VCaP (cell line): Measurements from ENCODE around the gene KEL.

Experiments
- H3K27ac ChIP-seq: fragments of 450-650 bp; 2 replicates; pipeline ENCODE4 v1.5.1; 2017
- CTCF ChIP-seq: fragments of 450-650 bp; conservative IDR thresholded peaks from 2 replicates; pipeline ENCODE4 v1.5.1; 2017; ENCODE audit warnings: mild to moderate bottlenecking, moderate library complexity

The KEL gene

DNA sequence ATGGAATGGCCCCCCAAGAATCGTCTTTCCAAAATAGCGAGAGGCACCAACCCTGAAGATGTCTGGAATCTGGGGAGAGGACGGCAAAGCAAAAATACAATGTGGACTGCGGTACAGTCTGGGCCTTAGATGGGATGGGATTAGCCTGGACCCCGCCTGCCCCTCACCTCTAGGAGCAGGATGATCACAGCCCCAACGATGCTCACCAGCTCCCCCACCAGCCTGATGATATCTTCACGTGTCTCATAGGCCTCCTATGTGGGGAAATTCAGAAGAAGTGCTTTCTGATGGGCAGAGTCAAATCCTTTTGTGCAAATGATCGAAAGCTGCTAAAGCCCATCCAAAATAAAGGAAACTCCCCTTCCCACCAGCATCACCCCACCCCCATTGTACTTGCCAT is 46.8 kb downstream of the KEL start:
- no peak for TF ChIP-seq CTCF
- no peak overlapping the region for H3K27ac ChIP-seq

GRCh38 chr7:142914121-142914520 is 48.0 kb downstream of the KEL start:
- no peak for TF ChIP-seq CTCF
- peak overlapping the region; percentile 58 for H3K27ac ChIP-seq

- no peak for TF ChIP-seq CTCF
These were observed 48.6 kb downstream of the KEL start for GRCh38 chr7:142913566-142913965.

DNA sequence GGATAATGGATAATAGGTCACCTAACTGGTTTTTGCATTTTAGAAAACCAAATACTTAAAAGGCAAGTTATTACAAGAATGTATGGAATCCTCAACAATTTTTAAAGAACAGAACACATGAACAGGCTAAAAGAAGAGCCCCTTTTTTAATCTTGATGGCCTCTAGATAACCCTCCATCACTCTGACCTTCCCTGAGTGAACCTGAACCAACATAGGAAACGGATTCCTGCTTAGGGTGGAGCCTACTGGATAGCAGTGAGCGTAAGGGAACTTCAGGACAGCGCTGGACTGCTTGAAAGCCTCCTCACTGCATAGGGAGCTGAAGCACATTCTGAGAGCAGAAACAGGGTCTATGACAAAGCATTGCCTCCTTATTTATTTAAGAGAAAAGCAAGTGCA is 49.1 kb downstream of the KEL start:
- peak overlapping the region; percentile 58; the same call in 1 of the 2 replicates for H3K27ac ChIP-seq
- TF ChIP-seq CTCF, result no peak

More at GRCh38 chr7:142913566-142913965, 48.6 kb downstream of the KEL start:
- H3K27ac ChIP-seq, result peak overlapping the region; percentile 58

GRCh38 chr7:142910481-142910880 is 51.7 kb downstream of the KEL start:
- no peak overlapping the region for H3K27ac ChIP-seq
- no peak for TF ChIP-seq CTCF

DNA sequence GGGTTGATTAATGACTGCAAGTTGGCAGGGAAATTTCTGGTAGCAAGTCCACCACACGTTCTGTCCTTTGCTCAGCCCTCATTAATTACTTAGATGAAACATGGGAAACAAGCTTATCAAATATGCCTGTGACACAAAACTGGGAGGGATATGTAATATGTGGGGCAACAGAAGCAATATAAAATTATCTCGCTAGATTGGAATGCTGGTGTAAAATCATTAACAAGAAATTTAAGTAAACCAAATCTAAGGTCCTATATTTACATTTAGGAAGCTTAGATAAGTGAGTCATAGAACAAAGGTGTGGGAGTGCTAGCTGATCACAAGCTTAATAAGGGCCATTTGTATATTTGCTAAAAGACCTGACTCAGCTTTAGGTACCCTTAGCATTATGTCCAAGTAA is 52.1 kb downstream of the KEL start:
- TF ChIP-seq CTCF, result no peak
- no peak overlapping the region for H3K27ac ChIP-seq

DNA sequence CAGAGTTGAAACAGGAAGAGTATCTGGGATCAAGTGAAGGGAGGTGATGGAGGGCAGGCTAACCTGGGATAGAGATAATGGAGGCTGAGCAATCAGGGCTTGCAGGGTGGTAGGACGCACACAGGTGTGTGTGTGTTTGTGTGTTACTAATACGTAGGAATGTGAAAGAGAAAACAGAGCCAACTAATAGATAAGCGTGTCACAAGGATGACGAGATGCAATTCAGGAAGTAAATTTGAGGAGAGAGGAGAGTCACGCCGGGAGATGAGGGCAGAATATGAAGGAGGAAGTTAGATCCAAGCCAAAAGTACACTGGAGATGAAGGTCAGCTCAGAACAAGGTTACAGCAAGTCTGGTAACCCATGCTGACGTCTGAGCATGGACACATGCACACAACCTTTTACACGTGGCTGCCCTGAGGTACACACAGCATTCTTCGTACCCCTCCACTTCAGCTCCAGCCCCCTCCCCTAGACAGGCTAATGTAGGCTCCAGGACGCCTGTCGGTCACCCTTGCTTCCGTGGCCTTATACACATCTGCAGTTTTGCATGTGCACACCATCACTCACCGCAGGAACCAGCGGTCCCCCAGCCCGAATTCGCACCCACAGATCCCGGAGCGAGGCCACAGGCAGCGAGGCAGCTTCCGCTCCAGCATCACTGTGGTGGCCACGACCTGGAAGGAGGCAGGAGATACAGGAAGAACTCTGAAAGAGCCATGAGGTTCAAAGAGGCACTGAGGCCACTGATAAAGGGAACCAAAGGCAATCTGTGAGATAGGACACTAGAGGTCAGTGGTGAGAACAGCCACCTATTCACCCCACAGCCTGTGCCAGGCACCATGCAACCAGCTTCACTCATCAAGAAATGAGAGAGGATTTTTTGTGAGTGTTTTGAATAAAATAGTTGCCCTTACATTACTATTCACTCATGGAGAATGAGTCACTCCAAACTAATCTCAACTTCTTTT is 53.0 kb downstream of the KEL start:
- peak; percentile 71 for TF ChIP-seq CTCF
- no peak overlapping the region for H3K27ac ChIP-seq
